COR-L47 (cell line): ENCODE data around the gene RNF4.
"Not testable (repeated sequence)": the region's sequence is repeated elsewhere in the genome, so short reads cannot be mapped to it uniquely, and the experiment has no call there.

Source experiments
- DNase-seq: peaks from one replicate; lab custom pipeline; 2025; lab: John Stamatoyannopoulos, UW

RNF4 gene

DNA sequence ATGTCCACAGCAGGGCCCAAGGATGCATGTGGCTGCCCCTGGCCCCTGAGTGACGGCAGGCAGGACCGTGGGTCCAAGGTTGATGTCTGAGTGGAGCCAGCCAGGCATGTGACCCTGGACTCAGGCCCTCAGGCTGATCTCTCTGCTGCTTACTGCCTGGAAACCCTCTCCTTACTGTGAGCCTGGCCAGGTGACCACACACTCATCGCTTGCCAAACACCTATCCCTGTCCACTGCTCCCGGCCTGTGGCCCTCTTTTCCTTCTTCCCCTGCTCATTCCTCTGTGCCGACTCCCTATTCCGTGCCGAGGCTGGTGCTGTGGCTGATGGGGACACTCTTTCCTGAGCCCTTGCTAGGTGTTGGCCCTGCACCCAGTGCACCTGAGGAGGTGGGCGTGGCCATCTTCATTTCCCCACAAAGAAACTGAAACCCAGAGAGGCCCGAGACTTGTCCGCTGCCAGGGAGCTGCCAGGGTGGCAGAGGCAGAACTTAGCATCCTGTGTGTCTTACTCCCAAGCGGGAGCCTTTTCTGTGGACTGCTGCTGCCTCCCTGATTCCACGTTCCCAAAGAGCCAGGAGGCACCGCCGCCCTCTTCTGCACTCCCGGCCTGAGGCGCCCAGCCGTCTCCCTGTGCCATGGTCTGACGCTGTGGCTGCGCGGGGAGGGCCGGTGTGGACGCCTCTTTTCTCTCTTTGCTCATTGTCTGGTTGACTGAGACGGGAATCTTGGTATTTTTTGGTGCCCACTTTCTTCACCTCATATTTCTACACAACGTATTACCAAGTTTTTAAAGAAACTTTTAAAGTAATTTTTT lies 11.2 kb upstream of the RNF4 start:
- no peak for DNase-seq

DNA sequence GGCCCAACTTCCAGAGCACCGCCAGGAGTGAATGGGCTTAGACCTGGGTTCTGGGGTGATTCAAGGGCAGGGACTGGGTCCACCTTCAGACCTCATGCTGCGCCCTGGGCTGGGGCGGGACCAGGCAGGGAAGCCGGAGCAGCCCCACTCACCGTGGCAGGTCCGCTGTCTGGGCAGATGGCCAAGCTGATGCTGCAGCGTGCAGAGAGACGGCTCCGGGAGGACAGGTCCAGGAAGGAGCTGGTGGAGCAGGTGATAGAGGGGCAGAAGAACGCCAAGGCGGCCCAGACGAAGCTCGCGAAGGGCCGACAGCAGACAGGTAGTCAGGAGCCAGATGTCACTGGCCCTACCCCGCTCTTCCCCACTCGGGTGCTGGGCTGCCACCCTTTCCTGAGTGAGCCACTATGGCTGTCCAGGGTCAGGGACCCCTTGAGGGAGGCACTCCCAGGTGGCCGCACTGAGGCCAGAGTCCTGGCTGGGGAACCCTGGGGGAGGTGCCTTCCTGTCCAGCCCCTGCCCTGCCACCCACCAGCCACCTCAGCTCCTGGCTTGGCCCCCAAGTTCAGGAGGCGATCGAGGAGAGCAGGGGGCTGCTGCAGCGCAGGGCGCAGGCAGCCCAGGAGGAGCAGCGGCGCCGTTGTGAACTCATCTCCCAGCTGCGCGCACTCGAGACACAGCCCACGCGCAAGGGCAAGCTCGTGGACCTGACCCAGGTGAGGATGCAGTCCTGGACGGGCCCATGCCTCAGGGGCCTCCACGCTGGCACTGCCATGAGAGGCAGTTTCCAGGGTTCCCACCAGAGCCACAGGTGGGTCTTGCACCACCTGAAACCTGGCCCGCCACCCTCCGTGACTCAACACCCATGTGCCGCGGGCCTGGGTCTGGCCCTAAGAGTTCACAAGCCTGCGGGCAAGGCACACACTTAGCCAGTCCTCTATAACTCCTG lies 10.1 kb upstream of the RNF4 start:
- DNase-seq: peak; percentile 43

DNA sequence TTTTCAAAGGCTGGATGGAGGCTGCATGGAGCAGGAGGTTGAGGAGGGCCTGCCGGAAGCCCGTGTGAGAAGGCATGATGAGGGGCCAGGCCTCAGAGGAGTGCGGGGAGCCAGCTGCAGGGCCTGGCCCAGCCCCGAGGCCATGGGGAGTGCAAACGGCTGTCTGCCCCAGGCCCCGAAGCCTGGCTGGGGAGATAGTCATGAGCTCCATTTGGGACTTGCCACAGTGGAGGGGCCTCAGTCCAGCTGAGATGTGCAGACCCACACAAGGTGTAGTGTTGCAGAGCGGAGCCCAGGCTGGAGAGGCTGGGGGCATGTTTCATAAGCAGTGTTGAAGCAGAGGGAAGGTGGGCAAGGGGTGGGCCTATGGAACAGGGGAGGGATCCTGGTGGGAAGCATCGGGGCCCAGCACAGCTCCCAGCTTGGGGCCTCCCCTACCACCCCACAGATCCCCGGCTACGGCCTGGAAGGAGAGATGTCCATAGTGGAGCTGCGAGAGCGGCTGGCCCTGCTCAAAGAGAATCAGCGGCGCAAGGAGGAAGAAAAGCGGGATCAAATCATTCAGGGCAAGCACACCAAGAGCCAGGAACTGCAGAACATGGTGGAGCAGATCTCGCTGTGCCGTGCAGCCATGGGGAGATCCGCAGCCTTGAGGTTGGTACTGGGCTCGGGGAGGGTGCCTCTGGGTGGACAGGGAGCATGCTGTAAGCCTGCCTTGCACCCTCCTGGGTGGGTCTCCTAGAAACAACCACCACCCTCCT lies 9.1 kb upstream of the RNF4 start:
- no peak for DNase-seq

DNA sequence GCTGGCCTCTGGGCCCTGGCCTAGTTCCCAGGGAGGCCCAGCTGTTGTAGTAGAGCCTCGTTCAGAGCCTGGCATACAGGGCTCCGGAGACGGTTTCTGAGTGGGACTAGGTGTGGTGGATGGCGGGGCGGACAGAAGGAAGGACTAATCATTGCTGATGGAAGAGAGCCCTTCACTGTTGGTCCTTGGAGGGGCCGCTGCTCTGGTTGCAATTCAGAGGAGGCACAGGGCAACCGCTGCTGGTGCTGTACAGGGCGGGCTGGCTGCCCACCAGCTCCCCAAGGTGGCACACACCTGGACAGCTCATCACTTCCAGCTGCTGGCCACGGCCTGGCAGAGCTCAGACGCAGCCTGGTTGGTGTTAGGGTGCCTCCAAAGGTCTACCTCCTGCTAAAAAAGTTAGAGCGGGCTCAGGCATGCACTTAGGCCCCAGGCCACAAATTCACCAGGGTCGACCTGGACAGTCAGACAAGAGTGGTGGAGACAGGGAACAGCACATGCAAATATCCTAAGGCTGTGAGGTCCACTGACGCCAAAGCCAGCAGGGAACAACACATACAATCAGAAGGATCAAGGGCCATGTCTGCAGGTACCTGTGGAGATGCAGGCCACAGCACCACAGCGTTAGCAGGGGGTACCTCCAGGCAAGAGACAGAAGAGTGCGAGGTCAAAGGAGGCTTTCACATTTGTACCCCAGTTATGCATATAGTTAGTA lies 7.5 kb upstream of the RNF4 start:
- DNase-seq: no peak

DNA sequence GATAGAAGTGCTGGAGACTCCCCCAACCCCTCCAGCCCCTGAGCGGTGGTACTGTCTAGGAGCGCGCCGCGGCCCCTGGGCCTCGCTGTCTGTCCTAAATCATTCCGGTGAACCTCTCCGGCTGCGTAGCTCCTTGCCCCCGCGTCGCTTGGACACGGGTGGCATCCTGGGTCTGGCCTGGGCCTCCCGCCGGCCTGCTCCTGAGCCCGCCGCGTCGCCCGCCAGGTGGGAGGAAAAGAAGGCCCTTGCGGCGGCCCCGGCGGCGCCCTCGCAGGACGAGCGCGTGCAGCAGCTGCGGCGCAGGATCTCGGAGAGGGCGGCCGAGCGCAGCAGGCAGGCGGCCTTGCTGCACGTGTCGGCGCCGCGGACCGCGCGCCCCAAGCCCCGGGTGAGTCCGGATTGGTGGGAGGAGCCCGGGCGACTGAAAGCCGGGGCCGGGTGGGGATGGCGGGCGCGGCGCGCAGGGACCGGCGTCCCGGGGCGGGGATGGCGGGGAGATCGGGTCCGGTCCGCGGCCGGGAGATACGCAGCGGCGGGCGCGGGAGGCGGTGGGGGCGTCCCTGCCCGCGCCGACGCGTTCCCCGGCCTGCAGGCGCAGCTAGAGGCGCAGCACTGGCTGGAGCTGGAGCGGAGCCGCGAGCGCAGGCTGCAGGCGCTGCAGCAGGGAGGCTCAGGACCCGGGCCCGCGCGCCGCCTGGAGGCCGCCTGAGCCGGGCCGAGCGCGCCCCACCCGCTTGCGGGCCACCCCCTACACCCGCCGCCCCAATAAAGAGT lies 6.5 kb upstream of the RNF4 start:
- DNase-seq: peak; percentile 73

DNA sequence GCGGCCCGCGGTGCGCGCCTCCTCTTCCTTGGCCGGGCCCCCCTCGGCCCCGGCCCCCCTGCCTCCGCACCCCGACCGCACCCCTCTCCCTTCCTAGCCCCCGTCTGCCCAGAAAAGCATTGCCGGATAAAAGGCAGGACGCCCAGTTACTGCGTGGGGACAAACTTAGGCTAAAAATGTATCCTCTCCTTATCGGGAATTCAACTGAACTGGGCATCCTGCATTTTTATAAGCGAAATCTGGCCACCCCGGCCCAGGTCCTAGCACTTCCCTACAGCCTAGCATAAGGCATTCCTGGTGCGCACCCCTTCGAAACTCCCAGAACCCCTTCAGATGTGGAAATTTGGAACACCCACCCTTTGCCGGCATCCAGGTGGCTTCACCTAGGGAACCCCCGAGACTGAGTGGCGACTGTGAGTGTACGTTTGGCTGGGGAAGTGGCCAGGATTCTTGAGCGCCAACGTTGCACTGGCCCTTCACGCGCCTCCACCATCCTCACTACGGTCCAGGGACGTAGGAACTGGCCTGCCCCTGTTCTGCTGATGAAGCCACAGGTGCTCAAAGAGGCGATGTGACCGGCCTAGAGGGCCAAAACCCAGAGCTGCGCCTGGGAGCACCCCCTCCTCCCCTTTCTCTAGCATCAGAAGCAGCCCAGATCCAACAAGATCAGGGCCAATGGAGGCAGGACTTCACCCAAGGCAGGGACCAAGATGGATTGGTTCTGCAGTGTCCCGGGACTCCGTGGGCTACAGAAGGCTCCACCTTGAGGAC lies 5.7 kb upstream of the RNF4 start:
- no peak for DNase-seq

DNA sequence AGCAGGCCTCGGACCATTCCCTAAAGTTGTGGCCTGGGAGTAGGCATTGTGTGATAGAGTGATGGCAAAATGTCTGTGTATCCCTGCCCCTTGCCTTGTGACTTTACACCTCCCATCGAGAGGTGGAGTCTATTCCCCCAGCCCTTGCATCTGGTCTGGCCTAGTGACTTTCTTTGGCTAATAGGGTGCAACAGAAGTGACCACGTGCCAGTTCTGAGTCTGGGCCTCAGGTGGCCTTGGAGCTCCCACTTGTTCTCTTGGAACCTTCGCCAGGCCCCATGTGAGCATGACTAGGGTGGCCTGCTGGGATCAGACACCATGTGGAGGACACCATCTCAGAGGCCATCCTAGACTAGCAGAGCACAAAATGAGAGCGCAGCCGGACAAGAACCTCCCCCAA lies 3.9 kb upstream of the RNF4 start:
- DNase-seq: no peak

DNA sequence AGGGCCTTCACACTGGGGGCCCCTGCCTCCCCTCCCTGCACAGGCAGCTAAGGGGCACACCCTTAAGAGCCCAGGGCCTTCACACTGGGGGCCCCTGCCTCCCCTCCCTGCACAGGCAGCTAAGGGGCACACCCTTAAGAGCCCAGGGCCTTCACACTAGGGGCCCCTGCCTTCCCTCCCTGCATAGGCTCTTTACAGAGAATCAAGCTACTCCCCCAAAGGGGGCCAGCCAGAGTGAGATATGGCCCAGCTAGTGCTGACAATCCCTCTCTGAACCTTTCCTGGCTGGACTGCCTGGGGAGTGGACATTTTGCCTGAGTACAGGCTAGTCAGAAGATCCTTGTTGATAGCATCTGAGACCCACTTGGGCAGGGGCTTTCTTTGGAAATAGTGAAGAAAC lies 3.4 kb upstream of the RNF4 start:
- DNase-seq: not testable (repeated sequence)

DNA sequence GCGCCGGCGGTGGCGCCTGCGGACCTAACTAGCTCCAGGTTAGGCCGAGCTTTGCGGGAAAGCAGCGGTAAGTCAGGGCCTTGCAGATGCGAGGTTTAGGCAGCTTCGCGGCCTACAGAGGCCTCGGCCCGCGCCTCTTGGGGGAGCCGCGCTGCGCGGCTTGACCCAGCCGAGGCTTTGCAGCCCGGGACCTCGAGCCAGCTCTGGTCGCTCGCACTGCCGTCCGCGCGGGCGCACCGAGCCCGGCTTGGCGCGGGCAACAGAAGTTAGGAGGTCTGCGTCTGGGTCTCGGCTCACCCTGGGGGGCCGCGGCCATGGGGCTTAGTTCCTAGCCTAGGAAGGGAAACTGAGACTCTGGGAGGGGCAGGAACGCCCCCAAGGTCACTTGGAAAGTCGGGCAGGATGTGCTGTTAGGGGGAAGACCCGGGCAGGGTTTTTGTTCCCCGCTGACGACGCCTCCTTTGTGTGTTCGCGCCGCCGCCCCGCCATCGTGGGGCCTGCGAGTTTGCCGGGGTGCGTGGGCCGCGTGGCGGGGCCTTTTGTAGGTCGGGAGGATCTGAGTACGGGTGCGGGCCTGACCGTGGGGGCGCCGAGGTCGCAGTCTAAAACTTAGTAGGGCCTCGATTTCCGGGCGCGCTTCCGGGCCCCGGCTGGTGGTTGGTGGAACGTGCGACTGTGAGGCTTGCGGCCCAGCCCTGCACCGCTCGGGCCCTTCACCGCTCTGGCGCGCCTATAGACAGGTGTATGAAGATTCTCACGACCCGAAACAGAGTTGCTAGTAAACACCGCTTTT lies 482 bp downstream of the RNF4 start:
- DNase-seq: peak; percentile 4

DNA sequence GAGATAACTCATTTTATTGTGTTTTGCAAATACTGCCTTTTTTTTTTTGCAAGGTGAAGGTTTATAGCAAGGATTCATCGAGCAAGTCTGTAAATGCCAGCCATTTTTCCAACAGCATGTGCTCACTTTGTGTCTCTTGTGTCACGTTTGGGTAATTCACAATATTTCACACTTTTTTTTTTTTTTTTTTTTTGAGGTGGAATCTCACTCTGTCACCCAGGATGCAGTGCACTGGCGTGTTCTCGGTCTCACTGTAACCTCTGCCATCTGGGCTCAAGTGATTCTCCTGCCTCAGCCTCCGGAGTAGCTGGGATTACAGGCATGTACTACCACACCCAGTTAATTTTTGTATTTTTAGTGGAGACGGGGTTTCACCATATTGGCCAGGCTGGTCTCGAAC lies 1.9 kb downstream of the RNF4 start:
- DNase-seq: no peak

DNA sequence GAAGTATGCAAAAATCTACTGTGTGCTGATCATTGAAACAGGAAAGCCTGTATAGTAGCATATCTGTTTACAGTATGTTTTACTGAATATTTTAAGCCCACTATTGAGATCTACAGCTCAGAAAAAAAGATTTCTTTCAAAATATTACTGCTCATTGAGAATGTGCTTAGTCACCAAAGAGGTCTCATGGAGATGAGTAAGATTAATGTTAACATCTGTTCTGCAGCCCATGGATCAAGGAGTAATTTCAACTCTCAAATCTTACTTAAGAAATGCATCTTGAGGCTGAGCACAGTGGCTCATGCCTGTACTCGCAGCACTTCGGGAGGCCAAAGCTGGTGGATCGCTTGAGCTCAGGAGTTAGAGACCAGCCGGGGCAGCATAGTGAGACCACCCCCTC lies 3.3 kb downstream of the RNF4 start:
- DNase-seq: no peak

DNA sequence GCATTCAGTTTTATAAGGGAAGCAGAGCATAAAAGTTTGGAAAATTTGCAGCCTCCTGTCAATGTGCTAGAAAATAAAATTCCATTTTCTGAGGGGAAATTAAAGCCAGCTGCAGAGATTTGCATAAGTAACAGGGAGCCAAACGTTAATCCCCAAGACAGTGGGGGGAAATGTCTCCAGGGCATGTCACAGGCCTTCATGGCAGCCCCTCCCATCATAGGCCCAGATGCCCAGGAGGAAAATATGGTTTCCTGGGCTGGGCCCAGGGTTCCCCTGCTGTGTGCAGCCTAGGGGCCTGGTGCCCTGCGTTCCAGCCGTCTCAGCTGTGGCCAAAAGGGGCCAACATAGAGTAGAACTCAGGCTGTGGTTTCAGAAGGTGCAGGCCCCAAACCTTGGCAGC lies 9.3 kb downstream of the RNF4 start:
- no peak for DNase-seq

DNA sequence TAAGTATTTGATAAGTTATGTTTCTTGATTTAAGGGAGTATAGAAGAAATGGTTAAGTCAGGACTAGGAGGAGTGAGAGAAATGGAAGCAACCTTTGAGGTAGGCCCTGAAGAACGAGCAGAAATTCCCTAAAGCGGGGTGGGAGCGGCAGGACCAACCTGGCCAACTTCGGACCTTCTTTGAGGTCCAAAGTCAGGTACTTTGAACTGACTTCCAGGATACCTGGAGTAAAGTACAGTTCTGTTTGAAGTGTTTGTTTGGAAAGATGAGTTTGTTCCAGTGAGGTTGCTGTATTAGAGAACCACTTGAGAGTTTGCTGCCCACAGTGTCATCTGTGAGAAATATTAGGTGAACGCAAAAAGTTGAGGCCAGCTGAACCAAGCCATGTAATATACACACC lies 11.7 kb downstream of the RNF4 start:
- DNase-seq: no peak

DNA sequence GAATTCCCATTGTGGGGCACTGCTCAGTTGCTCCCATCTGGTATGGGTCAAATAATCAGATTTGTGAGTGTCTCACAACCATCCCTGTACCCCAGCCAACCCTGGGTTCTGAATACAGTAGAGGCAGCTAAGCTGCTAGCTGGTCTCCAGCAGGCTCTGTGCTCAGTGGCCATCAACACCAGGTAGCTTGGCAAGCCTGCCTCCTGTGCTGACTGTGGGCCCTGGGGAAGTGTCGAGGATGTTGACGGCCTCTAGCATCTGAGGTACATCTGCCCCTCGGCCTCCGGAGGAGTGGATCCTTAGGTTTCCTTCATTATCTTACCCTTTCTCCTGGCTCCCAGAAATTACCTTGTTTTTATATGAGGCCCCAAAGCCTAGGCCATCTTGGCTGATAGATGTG lies 13.3 kb downstream of the RNF4 start:
- no peak for DNase-seq

DNA sequence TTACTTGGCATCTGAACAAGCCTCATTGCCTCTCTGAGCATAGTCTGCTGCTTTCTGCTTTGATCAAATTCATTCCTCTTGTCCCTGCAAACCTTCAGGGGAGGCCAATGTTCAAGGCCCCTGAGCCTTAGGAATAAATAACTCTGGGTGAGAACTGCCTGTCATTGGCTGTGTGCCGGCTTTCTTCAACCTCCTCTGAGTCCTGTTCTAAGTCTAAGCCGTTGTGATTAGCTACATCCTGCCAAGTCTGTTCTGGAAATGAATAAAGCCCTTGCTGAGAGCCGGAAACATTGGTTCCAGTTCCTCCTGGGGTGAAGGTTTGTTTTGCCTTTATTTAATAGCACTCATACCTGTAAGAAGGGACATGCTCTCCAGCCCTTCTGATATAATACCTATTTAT lies 13.8 kb downstream of the RNF4 start:
- peak; percentile 36 for DNase-seq

DNA sequence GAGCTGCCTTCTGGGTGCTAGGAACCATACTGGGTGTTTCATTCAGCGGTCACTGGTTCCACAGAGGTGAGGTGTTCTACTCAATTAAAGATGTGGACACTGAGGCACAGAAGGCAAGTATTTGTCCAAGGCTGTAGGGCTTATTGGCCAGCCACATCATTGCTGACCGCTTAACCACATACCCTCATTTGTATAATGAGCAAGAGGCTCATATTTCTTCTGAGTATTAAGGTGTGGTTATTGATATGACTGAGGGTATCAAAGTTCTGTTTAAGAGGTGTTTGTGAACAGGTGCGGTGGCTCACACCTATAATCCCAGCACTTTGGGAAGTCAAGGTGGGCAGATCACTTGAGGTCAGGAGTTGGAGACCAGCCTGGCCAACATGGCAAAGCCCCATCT lies 14.3 kb downstream of the RNF4 start:
- no peak for DNase-seq

DNA sequence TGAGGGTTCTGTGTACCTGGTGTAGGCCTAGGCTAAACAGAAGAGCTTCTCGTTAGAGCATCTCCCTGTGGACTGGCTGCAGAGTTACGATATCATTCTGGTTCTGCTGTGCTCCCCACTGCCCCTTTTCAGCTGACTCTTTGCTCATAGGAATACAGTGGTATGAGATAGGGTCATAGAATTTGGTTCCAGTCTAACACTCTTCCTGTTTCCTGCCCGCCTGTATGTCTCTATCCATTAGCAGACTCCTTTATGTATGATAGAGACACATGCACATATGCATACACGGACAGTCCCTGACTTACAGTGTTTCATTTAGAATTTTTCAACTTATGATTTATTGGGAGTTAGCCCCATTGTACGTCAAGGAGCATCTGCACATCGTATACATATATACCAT lies 15.3 kb downstream of the RNF4 start:
- DNase-seq: no peak

DNA sequence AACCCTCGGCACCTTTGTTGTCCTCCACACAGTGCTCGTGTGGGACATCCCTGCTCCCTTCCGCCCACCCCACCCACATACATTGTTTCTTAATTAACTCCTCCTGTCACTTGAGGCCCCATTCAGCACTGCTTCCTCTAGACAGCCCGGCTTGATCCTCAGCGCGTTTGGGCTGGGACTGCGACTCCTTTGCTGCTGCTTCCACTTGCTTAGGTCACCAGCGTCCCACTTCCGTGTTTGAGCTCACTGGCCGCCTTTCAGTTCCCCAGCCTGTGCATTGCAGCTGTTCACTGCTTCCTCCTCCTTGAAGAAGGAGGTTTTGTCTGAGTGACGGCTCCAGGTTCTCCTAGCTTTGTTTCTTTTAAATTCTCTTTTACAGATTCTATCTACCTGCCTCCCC lies 16.1 kb downstream of the RNF4 start:
- no peak for DNase-seq

DNA sequence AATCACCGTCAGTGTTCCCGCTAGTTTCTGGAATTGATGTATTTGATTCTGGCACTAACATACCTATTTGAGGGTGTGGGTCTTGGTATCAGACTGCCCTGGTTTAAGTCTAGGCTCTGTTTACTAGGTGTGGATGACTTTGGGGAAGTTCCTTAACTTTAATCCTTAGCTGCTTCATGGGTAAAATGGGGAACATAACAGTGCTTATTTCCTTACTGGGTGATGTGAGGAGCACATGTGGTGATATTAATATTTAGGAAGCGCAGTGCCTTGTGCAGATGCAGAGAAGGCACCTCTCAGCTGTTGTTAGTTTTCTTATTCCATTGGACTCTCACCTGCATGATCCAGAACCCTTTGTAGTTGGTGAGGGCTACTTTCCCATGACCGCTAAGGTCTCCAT lies 17.1 kb downstream of the RNF4 start:
- DNase-seq: no peak
